ENCODE measurements around the gene FNDC3B.

The FNDC3B gene

GRCh38 chr3:172351895-172352466 lies 312.6 kb downstream of the FNDC3B start:
- TF ChIP-seq, protein P1, sequence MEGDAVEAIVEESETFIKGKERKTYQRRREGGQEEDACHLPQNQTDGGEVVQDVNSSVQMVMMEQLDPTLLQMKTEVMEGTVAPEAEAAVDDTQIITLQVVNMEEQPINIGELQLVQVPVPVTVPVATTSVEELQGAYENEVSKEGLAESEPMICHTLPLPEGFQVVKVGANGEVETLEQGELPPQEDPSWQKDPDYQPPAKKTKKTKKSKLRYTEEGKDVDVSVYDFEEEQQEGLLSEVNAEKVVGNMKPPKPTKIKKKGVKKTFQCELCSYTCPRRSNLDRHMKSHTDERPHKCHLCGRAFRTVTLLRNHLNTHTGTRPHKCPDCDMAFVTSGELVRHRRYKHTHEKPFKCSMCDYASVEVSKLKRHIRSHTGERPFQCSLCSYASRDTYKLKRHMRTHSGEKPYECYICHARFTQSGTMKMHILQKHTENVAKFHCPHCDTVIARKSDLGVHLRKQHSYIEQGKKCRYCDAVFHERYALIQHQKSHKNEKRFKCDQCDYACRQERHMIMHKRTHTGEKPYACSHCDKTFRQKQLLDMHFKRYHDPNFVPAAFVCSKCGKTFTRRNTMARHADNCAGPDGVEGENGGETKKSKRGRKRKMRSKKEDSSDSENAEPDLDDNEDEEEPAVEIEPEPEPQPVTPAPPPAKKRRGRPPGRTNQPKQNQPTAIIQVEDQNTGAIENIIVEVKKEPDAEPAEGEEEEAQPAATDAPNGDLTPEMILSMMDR (IDR thresholded peaks at IDR 0.05; ENCODE audit: extremely low read depth, insufficient read depth, missing control alignments), result no peak
- DNase-seq (ENCODE audit: low spot score), result no peak
- in situ Hi-C loops (cut with MboI; ENCODE audit: low pct_unique_long_range_greater_than_20kb, low sequenced_read_pairs, unreplicated experiment), result no loop called here

- in situ Hi-C loops (cut with MboI; ENCODE audit: low pct_unique_long_range_greater_than_20kb, low sequenced_read_pairs, unreplicated experiment), result no loop called here
- no peak for DNase-seq (ENCODE audit: low spot score)
- TF ChIP-seq, protein P1 (IDR thresholded peaks at IDR 0.05; ENCODE audit: extremely low read depth, insufficient read depth, missing control alignments), result no peak
Measured at GRCh38 chr3:172352786-172353185, 313.4 kb downstream of the FNDC3B start.

GRCh38 chr3:172354931-172355499 lies 315.6 kb downstream of the FNDC3B start:
- TF ChIP-seq, protein P1 (IDR thresholded peaks at IDR 0.05; ENCODE audit: extremely low read depth, insufficient read depth, missing control alignments), result no peak
- in situ Hi-C loops (cut with MboI; ENCODE audit: low pct_unique_long_range_greater_than_20kb, low sequenced_read_pairs, unreplicated experiment), result no loop called here
- DNase-seq (ENCODE audit: low spot score), result no peak

DNA sequence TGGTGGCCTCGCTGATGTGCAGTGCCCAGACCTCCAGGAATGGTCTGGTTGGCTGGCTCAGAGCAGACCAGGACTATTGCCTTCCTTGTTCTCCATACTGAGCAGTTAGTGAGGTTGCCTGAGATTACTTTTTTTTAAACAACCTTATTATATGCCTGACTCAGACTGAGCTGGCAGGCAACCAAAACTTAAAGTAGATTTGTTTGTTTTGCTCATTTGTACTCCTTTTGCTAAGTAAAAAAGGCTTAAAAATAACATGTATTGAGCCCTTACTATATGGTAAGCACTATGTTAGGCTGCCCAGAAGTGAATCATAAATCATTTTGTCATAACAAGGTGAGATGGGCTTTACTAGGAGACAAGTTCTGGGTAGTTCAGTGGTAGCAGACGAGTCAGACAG lies 316.5 kb downstream of the FNDC3B start:
- in situ Hi-C loops (cut with MboI; ENCODE audit: low pct_unique_long_range_greater_than_20kb, low sequenced_read_pairs, unreplicated experiment), result no loop called here
- no peak for DNase-seq (ENCODE audit: low spot score)
- TF ChIP-seq, protein P1 (IDR thresholded peaks at IDR 0.05; ENCODE audit: extremely low read depth, insufficient read depth, missing control alignments), result no peak

GRCh38 chr3:172356427-172356826 lies 317.0 kb downstream of the FNDC3B start:
- in situ Hi-C loops (cut with MboI; ENCODE audit: low pct_unique_long_range_greater_than_20kb, low sequenced_read_pairs, unreplicated experiment), result no loop called here
- TF ChIP-seq, protein P1 (IDR thresholded peaks at IDR 0.05; ENCODE audit: extremely low read depth, insufficient read depth, missing control alignments), result no peak

DNA sequence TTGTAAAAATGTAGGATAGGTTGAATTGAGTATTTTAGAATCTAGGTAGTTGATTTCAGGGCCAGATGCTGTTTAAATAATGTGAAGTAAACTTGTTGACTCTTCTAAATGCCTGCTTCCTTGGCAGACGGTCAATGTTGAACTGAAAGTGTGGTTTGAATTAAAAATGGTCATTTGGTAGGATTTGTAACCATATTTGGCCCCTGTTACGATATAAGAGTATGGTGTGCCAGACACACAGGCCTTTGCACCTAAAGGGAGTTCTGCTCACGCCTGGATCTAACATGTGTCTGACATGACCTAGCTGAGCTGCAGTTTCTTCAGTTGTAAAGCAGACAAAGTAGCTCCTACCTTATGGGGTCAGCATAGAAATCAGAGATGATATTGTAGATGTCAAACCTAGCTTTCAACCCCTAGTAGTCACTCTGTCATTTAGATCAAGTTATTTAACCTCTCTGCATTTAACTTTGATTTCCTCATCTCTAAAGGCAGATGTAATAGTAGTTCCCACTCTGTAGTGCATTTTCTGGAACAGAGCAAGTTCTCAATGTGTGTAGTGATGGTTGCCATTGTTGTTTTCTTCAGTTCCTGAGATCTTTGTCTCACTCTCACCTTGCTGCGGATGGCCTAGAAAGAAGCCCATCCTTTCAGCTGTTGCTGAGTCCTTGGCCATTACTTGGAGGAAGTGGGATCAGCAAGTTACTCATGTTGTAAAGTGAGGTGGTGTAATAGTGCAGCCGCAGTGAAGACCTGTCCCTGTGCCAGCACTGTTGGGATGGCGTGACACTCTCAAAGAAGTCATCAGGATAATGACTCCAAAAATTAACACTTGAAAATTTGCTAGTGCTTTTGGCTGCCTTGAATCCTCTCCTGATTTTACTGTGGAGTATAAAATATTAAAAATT lies 318.7 kb downstream of the FNDC3B start:
- DNase-seq (ENCODE audit: low spot score), result no peak
- in situ Hi-C loops (cut with MboI; ENCODE audit: low pct_unique_long_range_greater_than_20kb, low sequenced_read_pairs, unreplicated experiment), result no loop called here

More at GRCh38 chr3:172356427-172356826, 317.0 kb downstream of the FNDC3B start:
- no peak for DNase-seq (ENCODE audit: low spot score)

More for the DNA sequence above, 318.7 kb downstream of the FNDC3B start:
- TF ChIP-seq, protein P1 (IDR thresholded peaks at IDR 0.05; ENCODE audit: extremely low read depth, insufficient read depth, missing control alignments), result no peak

All from GM13977 (cell line).